ENCODE measurements around the gene UCK1.

Gene UCK1

GRCh38 chr9:131524665-131525315 lies 6.3 kb downstream of the UCK1 start:
- no peak for TF ChIP-seq CTCF (conservative IDR thresholded peaks at IDR 0.05)
- TF ChIP-seq ZFX (IDR thresholded peaks at IDR 0.05): no peak
- H3K27ac ChIP-seq: no peak overlapping the region

GRCh38 chr9:131523451-131524435 lies 7.3 kb downstream of the UCK1 start:
- H3K27ac ChIP-seq: no peak overlapping the region
- TF ChIP-seq CTCF (conservative IDR thresholded peaks at IDR 0.05): no peak
- TF ChIP-seq ZFX (IDR thresholded peaks at IDR 0.05): no peak

- no peak overlapping the region for H3K27ac ChIP-seq
- no peak for TF ChIP-seq CTCF (conservative IDR thresholded peaks at IDR 0.05)
- no peak for TF ChIP-seq ZFX (IDR thresholded peaks at IDR 0.05)
These were observed 8.0 kb downstream of the UCK1 start for GRCh38 chr9:131523086-131523388.

- no peak overlapping the region for H3K27ac ChIP-seq
- TF ChIP-seq CTCF (conservative IDR thresholded peaks at IDR 0.05): no peak
- TF ChIP-seq ZFX (IDR thresholded peaks at IDR 0.05): no peak
These were observed 8.6 kb downstream of the UCK1 start for GRCh38 chr9:131522257-131523085.

GRCh38 chr9:131521822-131522221 lies 9.2 kb downstream of the UCK1 start:
- TF ChIP-seq ZFX (IDR thresholded peaks at IDR 0.05) (no peak), CTCF (conservative IDR thresholded peaks at IDR 0.05) (no peak)
- H3K27ac ChIP-seq: no peak overlapping the region

GRCh38 chr9:131521203-131521602 lies 9.9 kb downstream of the UCK1 start:
- no peak overlapping the region for H3K27ac ChIP-seq
- TF ChIP-seq ZFX (IDR thresholded peaks at IDR 0.05): no peak
- no peak for TF ChIP-seq CTCF (conservative IDR thresholded peaks at IDR 0.05)
